ENCODE measurements around the gene TPSG1.

Gene TPSG1

DNA sequence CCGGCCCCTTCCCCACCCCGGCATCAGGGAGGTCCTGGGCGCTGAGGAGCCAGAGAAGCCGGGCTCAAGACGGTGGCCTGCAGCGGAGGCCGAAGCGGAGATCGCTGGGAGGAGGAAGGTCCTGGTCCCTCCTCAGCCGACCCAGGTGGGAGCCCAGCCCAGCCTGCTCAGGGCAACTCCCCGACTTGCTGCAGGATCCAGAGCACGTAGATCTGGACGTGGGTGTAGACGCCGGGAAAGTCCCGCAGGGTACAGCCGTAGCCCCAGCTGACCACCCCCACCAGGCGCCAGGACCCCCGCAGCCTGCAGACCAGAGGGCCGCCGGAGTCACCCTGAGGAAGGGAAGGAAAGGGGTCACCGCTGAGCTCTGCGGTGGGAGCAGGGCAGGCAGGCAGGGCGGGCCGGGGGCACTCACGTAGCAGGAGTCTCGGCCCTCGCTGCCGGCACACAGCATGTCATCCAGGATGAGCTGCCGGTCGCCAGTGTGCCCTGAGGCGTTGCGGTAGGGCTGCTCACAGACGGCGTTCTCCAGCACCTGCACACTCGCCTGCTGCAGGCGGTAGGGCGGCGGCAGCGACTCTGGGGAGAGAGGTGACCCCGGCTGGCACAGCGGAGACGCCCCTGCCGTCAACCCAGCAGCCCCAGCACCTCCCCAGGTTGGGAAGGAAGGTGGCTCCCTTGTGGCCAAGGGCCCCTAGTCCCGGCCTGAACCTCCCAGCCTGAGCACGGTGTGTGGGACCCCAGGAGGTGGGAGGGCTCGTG, 36.2 kb upstream of the TPSG1 start:
- TF ChIP-seq, protein P1, sequence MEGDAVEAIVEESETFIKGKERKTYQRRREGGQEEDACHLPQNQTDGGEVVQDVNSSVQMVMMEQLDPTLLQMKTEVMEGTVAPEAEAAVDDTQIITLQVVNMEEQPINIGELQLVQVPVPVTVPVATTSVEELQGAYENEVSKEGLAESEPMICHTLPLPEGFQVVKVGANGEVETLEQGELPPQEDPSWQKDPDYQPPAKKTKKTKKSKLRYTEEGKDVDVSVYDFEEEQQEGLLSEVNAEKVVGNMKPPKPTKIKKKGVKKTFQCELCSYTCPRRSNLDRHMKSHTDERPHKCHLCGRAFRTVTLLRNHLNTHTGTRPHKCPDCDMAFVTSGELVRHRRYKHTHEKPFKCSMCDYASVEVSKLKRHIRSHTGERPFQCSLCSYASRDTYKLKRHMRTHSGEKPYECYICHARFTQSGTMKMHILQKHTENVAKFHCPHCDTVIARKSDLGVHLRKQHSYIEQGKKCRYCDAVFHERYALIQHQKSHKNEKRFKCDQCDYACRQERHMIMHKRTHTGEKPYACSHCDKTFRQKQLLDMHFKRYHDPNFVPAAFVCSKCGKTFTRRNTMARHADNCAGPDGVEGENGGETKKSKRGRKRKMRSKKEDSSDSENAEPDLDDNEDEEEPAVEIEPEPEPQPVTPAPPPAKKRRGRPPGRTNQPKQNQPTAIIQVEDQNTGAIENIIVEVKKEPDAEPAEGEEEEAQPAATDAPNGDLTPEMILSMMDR (IDR thresholded peaks at IDR 0.05; ENCODE audit: insufficient read depth, low read length, poor library complexity, severe bottlenecking): no peak
- TF ChIP-seq EZH2phosphoT487 (conservative IDR thresholded peaks at IDR 0.05; ENCODE audit: low read length): no peak
- Histone ChIP-seq H3K79me2 (ENCODE audit: insufficient read depth, low read length) (no peaks in the 10 kb centered on the region), H3K9me2 (replicated peaks; ENCODE audit: insufficient read depth, low read length) (no peaks in the 10 kb centered on the region), H2AFZ (ENCODE audit: low read depth, low read length, severe bottlenecking) (no peak overlapping the region), H3F3A (ENCODE audit: insufficient read depth) (no peaks in the 10 kb centered on the region), H3K9ac (ENCODE audit: low read length) (no peak overlapping the region), H3K4me2 (ENCODE audit: low read depth, low read length, poor library complexity, severe bottlenecking) (no peak overlapping the region), H3K36me3 (ENCODE audit: low read length) (no peaks in the 10 kb centered on the region), H3K27me3 (ENCODE audit: low read length) (no peaks in the 10 kb centered on the region), H4K20me1 (ENCODE audit: low read depth, low read length) (no peaks in the 10 kb centered on the region), H3K4me3 (ENCODE audit: insufficient read depth, low read length, poor library complexity, severe bottlenecking) (no peak overlapping the region), H3K9me3 (ENCODE audit: insufficient read depth, low read length) (0 out of 2 replicates have a peak, but pooled peaks cover 9% of the 10 kb centered on the region), H3K27ac (ENCODE audit: low read depth, low read length) (no peak overlapping the region)

DNA sequence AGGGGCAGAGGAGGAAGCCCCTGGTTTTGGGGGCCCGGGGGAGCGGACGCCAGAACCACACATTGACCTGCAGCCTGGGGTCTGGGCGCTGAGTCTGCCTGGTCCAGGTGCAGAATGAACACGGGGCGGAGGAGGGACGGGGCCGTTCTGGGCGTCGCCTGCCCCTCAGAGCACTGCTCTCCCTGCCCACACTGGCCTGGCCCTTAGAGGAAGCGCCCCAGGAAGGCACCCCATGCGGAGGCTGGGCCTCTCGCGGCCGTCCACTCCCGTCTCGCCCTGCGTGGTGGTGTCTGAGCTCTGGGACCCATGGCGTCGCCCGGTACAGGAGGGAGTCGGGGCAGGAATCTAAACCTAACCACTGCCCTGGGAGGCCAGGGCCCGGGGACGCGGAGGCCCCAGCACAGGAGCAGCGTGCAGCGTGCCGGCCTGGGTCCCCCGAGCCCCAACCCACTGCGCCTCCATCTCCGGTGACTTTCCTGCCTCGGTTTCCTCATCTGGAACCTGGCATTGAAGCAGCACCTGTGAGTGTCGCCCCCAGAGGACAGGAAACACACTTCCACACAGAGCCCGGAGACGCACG, 35.1 kb upstream of the TPSG1 start:
- no peak overlapping the region for H2AFZ ChIP-seq (ENCODE audit: low read depth, low read length, severe bottlenecking)
- no peaks in the 10 kb centered on the region for H3K79me2 ChIP-seq (ENCODE audit: insufficient read depth, low read length)
- H3K9me2 ChIP-seq (replicated peaks; ENCODE audit: insufficient read depth, low read length): no peaks in the 10 kb centered on the region
- TF ChIP-seq EZH2phosphoT487 (conservative IDR thresholded peaks at IDR 0.05; ENCODE audit: low read length): no peak
- TF ChIP-seq, protein P1 (IDR thresholded peaks at IDR 0.05; ENCODE audit: insufficient read depth, low read length, poor library complexity, severe bottlenecking): no peak
- H3K27me3 ChIP-seq (ENCODE audit: low read length): no peaks in the 10 kb centered on the region
- H4K20me1 ChIP-seq (ENCODE audit: low read depth, low read length): no peaks in the 10 kb centered on the region
- 0 out of 2 replicates have a peak, but pooled peaks cover 9% of the 10 kb centered on the region for H3K9me3 ChIP-seq (ENCODE audit: insufficient read depth, low read length)
- H3K36me3 ChIP-seq (ENCODE audit: low read length): no peaks in the 10 kb centered on the region
- no peak overlapping the region for H3K27ac ChIP-seq (ENCODE audit: low read depth, low read length)
- H3F3A ChIP-seq (ENCODE audit: insufficient read depth): no peaks in the 10 kb centered on the region
- no peak overlapping the region for H3K4me3 ChIP-seq (ENCODE audit: insufficient read depth, low read length, poor library complexity, severe bottlenecking)
- no peak overlapping the region for H3K4me2 ChIP-seq (ENCODE audit: low read depth, low read length, poor library complexity, severe bottlenecking)
- no peak overlapping the region for H3K9ac ChIP-seq (ENCODE audit: low read length)

DNA sequence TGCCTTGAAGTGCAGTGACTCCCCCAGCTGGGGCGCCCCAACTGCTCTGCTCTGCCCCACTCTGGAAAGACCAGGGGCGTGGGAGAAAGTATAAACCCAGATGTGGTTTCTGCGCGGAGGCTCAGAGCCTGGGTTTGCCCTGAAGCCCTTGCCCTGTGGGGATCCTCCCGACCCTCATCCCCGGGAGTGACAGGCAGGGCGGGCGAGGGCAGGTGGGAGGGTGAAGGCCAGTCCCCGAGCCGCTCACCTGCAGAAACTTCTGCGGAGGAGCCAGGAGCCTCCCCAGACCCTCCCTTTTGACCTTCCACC, 34.6 kb upstream of the TPSG1 start:
- 0 out of 2 replicates have a peak, but pooled peaks cover 6% of the 10 kb centered on the region for H3K9me3 ChIP-seq (ENCODE audit: insufficient read depth, low read length)
- no peak overlapping the region for H3K27ac ChIP-seq (ENCODE audit: low read depth, low read length)
- H3K4me2 ChIP-seq (ENCODE audit: low read depth, low read length, poor library complexity, severe bottlenecking): no peak overlapping the region
- no peaks in the 10 kb centered on the region for H4K20me1 ChIP-seq (ENCODE audit: low read depth, low read length)
- H3K79me2 ChIP-seq (ENCODE audit: insufficient read depth, low read length): no peaks in the 10 kb centered on the region
- H2AFZ ChIP-seq (ENCODE audit: low read depth, low read length, severe bottlenecking): no peak overlapping the region
- no peak overlapping the region for H3K4me3 ChIP-seq (ENCODE audit: insufficient read depth, low read length, poor library complexity, severe bottlenecking)
- H3F3A ChIP-seq (ENCODE audit: insufficient read depth): no peaks in the 10 kb centered on the region
- no peaks in the 10 kb centered on the region for H3K27me3 ChIP-seq (ENCODE audit: low read length)
- no peak for TF ChIP-seq EZH2phosphoT487 (conservative IDR thresholded peaks at IDR 0.05; ENCODE audit: low read length)
- TF ChIP-seq, protein P1 (IDR thresholded peaks at IDR 0.05; ENCODE audit: insufficient read depth, low read length, poor library complexity, severe bottlenecking): no peak
- H3K36me3 ChIP-seq (ENCODE audit: low read length): no peaks in the 10 kb centered on the region
- no peak overlapping the region for H3K9ac ChIP-seq (ENCODE audit: low read length)
- H3K9me2 ChIP-seq (replicated peaks; ENCODE audit: insufficient read depth, low read length): no peaks in the 10 kb centered on the region

Measured in SU-DHL-6 (cell line).